HFF-Myc (cell line): ENCODE data around the gene UGT8.

Experiments used
- DNase-seq: peaks from one replicate; pipeline ENCODE4 v3.0.0-alpha.2; 2011; ENCODE audit warnings: low read depth; ENCODE audit errors: extremely low read depth
- H3K4me3 ChIP-seq: replicated peaks from 2 replicates; pipeline ENCODE4 v1.5.1; 2011; ENCODE audit warnings: low read depth, mild to moderate bottlenecking, control low read depth, low read length
- CTCF ChIP-seq: IDR thresholded peaks from 2 replicates; pipeline ENCODE4 v1.5.1; 2012; ENCODE audit warnings: mild to moderate bottlenecking, low read depth, low read length, control low read depth; ENCODE audit errors: missing control alignments

UGT8 gene

GRCh38 chr4:114642173-114642780 lies 43.7 kb downstream of the UGT8 start:
- no peak for DNase-seq
- no peak for TF ChIP-seq CTCF
- no peak overlapping the region for H3K4me3 ChIP-seq

GRCh38 chr4:114649908-114650307 lies 51.3 kb downstream of the UGT8 start:
- DNase-seq: no peak
- H3K4me3 ChIP-seq: no peak overlapping the region
- no peak for TF ChIP-seq CTCF

- no peak for TF ChIP-seq CTCF
- H3K4me3 ChIP-seq: no peak overlapping the region
- no peak for DNase-seq
These were observed 55.1 kb downstream of the UGT8 start for GRCh38 chr4:114653675-114654074.

- DNase-seq: no peak
- no peak for TF ChIP-seq CTCF
- no peak overlapping the region for H3K4me3 ChIP-seq
These were observed 56.0 kb downstream of the UGT8 start for GRCh38 chr4:114654592-114654991.

GRCh38 chr4:114658179-114658578 lies 59.6 kb downstream of the UGT8 start:
- no peak overlapping the region for H3K4me3 ChIP-seq
- no peak for TF ChIP-seq CTCF
- no peak for DNase-seq

GRCh38 chr4:114658776-114659175 lies 60.2 kb downstream of the UGT8 start:
- TF ChIP-seq CTCF: no peak
- H3K4me3 ChIP-seq: no peak overlapping the region
- no peak for DNase-seq

GRCh38 chr4:114659386-114660008 lies 60.9 kb downstream of the UGT8 start:
- peak; percentile 90 for TF ChIP-seq CTCF
- DNase-seq: peak; percentile 58
- H3K4me3 ChIP-seq: no peak overlapping the region
